Progenitor cell of endocrine pancreas (in vitro differentiated cells): ENCODE data around the gene HINT1. TPM values are rescaled to one million over a fixed set of nuclear protein-coding genes. Genes with fewer than 3 reads are reported as not detected.
A peak's percentile ranks its signal among the peaks of the same experiment; 100 is the strongest.

Experiments used
- DNase-seq: peaks from one replicate; pipeline ENCODE4 v3.0.0; 2021; ENCODE audit warnings: low spot score; ENCODE audit not compliant: unreplicated experiment
- H3K27ac Mint-ChIP-seq: 2 replicates; pipeline ENCODE4 v1.8.0; 2021; ENCODE audit warnings: mild to moderate bottlenecking, moderate library complexity, mixed read lengths
- H3K27me3 Mint-ChIP-seq: 2 replicates; pipeline ENCODE4 v1.8.0; 2021; ENCODE audit warnings: mixed read lengths
- H3K36me3 Mint-ChIP-seq: 2 replicates; pipeline ENCODE4 v1.8.0; 2022; ENCODE audit warnings: mixed read lengths; ENCODE audit not compliant: insufficient read depth
- H3K4me1 Mint-ChIP-seq: 2 replicates; pipeline ENCODE4 v1.8.0; 2021; ENCODE audit warnings: low read depth, mixed read lengths
- H3K4me3 Mint-ChIP-seq: 2 replicates; pipeline ENCODE4 v1.8.0; 2021; ENCODE audit warnings: low read depth, mild to moderate bottlenecking, moderate library complexity, mixed read lengths
- H3K9me3 Mint-ChIP-seq: 2 replicates; pipeline ENCODE4 v1.8.0; 2021; ENCODE audit warnings: low read depth, mixed read lengths
- total RNA-seq: library from RNA; stranded (reverse); gene quantifications from 2 replicates; pipeline ENCODE4 v1.2.1, GENCODE V29; 2021
- TF ChIP-seq, protein P1 (sequence below): fragments of 200-600 bp; sonication (generic); IDR thresholded peaks from one replicate; pipeline ENCODE4 v1.5.0; 2021; ENCODE audit warnings: antibody characterized with exemption, mild to moderate bottlenecking; ENCODE audit not compliant: unreplicated experiment

HINT1 gene
- total RNA-seq, 1 donor from 2014 or later: 189 TPM

DNA sequence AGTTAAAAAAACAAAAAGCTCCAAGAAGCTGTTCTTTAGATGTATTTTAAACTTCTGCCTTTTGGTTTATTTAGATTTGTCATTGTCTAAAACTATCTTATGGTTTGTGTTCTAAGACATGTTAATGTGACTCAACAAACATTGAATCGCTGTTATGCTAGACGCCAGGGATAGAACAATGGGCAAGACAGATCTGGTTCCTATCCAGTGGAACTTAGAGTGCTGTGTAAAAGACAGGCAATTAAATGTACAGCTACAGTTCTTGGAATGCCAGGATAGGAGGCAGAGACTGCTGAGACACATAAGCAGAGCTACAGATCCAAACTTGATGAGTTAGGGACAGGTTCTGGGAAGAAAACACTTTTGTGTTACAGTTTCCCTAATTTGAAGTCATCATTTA lies 28.1 kb upstream of the HINT1 start:
- Mint-ChIP-seq H3K27me3 (no peaks in the 10 kb centered on the region), H3K27ac (no peak overlapping the region), H3K4me3 (no peak overlapping the region), H3K4me1 (no peaks in the 10 kb centered on the region), H3K9me3 (no peaks in the 10 kb centered on the region), H3K36me3 (peaks cover 1% of the 10 kb centered on the region)
- no peak for DNase-seq
- TF ChIP-seq, protein P1, sequence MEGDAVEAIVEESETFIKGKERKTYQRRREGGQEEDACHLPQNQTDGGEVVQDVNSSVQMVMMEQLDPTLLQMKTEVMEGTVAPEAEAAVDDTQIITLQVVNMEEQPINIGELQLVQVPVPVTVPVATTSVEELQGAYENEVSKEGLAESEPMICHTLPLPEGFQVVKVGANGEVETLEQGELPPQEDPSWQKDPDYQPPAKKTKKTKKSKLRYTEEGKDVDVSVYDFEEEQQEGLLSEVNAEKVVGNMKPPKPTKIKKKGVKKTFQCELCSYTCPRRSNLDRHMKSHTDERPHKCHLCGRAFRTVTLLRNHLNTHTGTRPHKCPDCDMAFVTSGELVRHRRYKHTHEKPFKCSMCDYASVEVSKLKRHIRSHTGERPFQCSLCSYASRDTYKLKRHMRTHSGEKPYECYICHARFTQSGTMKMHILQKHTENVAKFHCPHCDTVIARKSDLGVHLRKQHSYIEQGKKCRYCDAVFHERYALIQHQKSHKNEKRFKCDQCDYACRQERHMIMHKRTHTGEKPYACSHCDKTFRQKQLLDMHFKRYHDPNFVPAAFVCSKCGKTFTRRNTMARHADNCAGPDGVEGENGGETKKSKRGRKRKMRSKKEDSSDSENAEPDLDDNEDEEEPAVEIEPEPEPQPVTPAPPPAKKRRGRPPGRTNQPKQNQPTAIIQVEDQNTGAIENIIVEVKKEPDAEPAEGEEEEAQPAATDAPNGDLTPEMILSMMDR: no peak

DNA sequence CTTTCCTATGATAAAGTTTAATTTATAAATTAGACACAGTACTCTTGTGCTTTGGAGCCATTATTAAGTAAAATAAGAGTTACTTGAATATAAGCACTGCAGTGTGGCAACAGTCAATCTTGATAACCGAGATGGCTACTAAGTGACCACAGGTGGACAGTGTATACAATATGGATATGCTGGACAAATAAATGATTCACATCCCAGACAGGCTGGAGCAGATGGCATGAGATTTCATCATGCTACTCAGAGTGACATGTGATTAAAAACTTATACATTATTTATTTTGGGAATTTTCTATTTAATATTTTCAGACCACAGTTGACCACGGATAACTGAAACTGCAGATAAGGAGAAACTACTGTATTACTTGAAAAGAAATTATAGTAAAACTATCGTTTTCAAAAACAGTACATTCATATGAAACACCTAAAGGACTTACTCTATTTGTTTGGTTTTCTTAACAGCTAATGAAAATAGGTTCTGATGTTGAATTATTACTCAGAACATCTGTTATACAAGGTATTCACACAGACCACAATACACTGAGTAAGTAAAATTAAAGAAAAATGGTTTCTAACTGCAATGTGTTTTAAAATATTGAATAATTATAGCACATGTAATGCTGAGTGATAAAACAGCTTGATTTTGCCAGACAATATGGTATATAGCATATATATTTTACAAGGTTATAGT lies 21.7 kb upstream of the HINT1 start:
- Mint-ChIP-seq H3K27me3 (no peaks in the 10 kb centered on the region), H3K4me1 (no peaks in the 10 kb centered on the region), H3K9me3 (no peaks in the 10 kb centered on the region), H3K36me3 (peaks cover 1% of the 10 kb centered on the region), H3K27ac (no peak overlapping the region), H3K4me3 (no peak overlapping the region)
- TF ChIP-seq, protein P1: no peak
- DNase-seq: no peak

DNA sequence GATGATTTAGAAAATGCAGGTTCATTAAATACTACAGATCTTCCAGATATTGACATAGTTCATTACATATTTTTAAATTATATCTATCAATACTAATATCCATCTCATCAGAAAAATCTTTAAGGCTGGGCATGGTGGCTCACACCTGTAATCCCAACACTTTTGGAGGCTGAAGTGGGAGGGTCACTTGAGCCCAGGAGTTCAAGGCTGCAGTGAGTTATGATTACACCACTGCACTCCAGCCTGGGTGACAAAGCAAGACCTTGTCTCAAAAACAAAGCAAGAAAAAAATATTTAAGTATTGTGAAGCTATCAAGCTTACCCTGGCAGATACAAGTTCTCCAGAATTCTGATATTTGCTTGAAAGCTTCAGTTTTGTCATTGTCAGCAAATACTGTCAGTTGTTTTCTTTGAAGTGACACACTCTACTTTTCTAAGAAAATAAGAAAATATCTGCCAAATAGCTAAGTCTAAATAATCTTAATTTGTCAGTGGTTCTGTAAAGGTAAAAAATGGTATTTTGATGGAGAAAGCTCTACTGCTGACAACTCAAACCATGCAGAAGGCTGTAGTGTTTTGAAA lies 20.6 kb upstream of the HINT1 start:
- H3K36me3 Mint-ChIP-seq: peaks cover 1% of the 10 kb centered on the region

DNA sequence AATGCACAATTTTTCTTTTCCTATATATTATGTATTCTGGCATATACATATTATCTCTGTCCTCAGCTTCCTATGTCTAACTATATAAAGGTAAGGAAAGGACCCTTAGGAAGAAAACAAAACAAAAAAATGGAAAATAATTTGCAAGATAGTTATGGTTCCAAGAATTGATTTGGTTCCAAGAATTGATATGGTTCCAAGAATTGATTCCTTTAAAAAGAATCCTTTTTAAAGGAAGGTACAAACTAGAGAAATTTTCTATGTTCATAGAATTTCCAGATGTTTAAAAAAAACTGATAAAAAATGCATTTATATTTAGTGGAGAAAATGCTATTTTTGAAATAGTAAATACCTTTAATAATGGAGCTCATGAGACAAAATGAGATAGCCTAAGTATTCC lies 17.8 kb upstream of the HINT1 start:
- DNase-seq: no peak
- TF ChIP-seq, protein P1: no peak
- no peaks in the 10 kb centered on the region for H3K9me3 Mint-ChIP-seq
- no peaks in the 10 kb centered on the region for H3K4me1 Mint-ChIP-seq
- H3K27me3 Mint-ChIP-seq: no peaks in the 10 kb centered on the region
- H3K4me3 Mint-ChIP-seq: no peak overlapping the region
- no peaks in the 10 kb centered on the region for H3K36me3 Mint-ChIP-seq
- no peak overlapping the region for H3K27ac Mint-ChIP-seq

More for the DNA sequence above, 20.6 kb upstream of the HINT1 start:
- Mint-ChIP-seq H3K4me3 (no peak overlapping the region), H3K27ac (peak overlapping the region; percentile 18), H3K4me1 (no peaks in the 10 kb centered on the region), H3K27me3 (no peaks in the 10 kb centered on the region), H3K9me3 (no peaks in the 10 kb centered on the region)
- TF ChIP-seq, protein P1: no peak
- no peak for DNase-seq

DNA sequence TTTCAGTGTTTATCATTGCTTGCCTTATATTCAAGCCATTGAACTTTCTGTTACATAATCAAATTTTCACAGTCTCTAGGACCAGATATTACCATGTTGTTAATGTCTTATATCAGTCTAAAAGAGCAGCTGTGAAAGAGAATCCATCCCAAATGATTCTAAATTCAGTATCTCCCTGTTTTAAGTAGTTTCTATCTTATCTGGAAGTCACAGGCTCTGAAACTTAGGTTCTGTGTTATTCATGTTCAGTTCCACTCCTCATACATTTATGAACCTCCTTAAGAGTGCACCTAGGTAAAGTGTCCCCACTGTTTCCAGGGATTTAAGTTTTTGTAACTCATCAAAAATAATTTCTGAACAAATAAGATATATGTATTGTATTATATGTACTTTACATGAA lies 15.4 kb upstream of the HINT1 start:
- no peaks in the 10 kb centered on the region for H3K27me3 Mint-ChIP-seq
- H3K36me3 Mint-ChIP-seq: no peaks in the 10 kb centered on the region
- no peaks in the 10 kb centered on the region for H3K4me1 Mint-ChIP-seq
- no peak overlapping the region for H3K4me3 Mint-ChIP-seq
- TF ChIP-seq, protein P1: no peak
- no peak overlapping the region for H3K27ac Mint-ChIP-seq
- no peak for DNase-seq
- no peaks in the 10 kb centered on the region for H3K9me3 Mint-ChIP-seq
